K562 (cell line): ENCODE data around the gene USP32. TPM values are rescaled to one million over a fixed set of nuclear protein-coding genes. Genes with fewer than 3 reads are reported as not detected.
"Not testable (repeated sequence)": the region's sequence is repeated elsewhere in the genome, so short reads cannot be mapped to it uniquely, and the experiment has no call there.

Source experiments
- ATAC-seq: fragments of 200-7000 bp; cut with Tn5 transposase; 3 replicates; pipeline ENCODE4 v1.9.1; 2020; ENCODE audit warnings: moderate library complexity
- BruUV-seq: library from RNA; stranded (reverse); fragments of 400-500 nt; replicated peaks from 2 replicates; lab custom pipeline; 2021; lab: Mats Ljungman, UMichigan
- CTCF ChIA-PET: fragments of 300-600 bp; formaldehyde crosslinking; extraction: SDS; loops from one replicate; lab custom pipeline; 2021; ENCODE audit warnings: low intra/inter-chr PET ratio; lab: Yijun Ruan, JAX
- POLR2A ChIA-PET: fragments of 300-600, 350-650 bp; sonication (Branson Sonifier 250); formaldehyde crosslinking; extraction: SDS; loops from one replicate; lab custom pipeline; 2021; ENCODE audit warnings: antibody characterized with exemption, inconsistent platforms; lab: Yijun Ruan, JAX
- DNase-seq, 4 experiments: peaks; one replicate each; pipeline versions ENCODE4 v3.0.0 to v3.0.0-alpha.2; 2011 to 2018; ENCODE audit warnings: low spot score in 3 of 4, mixed read lengths in 3 of 4; ENCODE audit errors: extremely low read depth in 1 of 4
- FAIRE-seq: peaks from 2 replicates; lab custom pipeline; 2011; peaks lifted over from hg19 to GRCh38; lab: Jason Lieb, UNC
- H2AFZ ChIP-seq: 2 replicates; pipeline ENCODE4 v1.6.0; 2011; ENCODE audit warnings: low read depth, low read length, control low read depth, inconsistent platforms
- H3K27ac ChIP-seq: fragments of 200-600 bp; 3 replicates; pipeline ENCODE4 v1.8.0; 2011; ENCODE audit warnings: low read depth, mild to moderate bottlenecking, control low read depth, inconsistent platforms, low read length, moderate library complexity, mixed read lengths; ENCODE audit errors: extremely low read depth
- H3K27me3 ChIP-seq, 2 experiments: fragments of 300-600 bp in 1 of 2; 2 replicates in 1 of 2; 3 replicates in 1 of 2; pipeline versions ENCODE4 v1.6.0 to v1.8.0; 2011; ENCODE audit warnings: inconsistent platforms in 2 of 2, low read length in 2 of 2, mild to moderate bottlenecking in 1 of 2, mixed read lengths in 1 of 2, moderate library complexity in 1 of 2; ENCODE audit not compliant: control insufficient read depth in 2 of 2, insufficient read depth in 2 of 2
- H3K36me3 ChIP-seq: fragments of 300-600 bp; 3 replicates; pipeline ENCODE4 v1.8.0; 2011; ENCODE audit warnings: mild to moderate bottlenecking, low read length, inconsistent platforms; ENCODE audit not compliant: control insufficient read depth, insufficient read depth
- H3K4me1 ChIP-seq, 2 experiments: fragments of 200-600 bp in 1 of 2; replicated peaks in 1 of 2; 2 replicates in 1 of 2; 3 replicates in 1 of 2; pipeline versions ENCODE4 v1.5.1 to v1.8.0; 2011; ENCODE audit warnings: inconsistent platforms in 2 of 2, low read length in 2 of 2, mild to moderate bottlenecking in 1 of 2, mixed read lengths in 1 of 2, moderate library complexity in 1 of 2; ENCODE audit not compliant: control insufficient read depth in 2 of 2, insufficient read depth in 2 of 2
- H3K4me2 ChIP-seq: 2 replicates; pipeline ENCODE4 v1.6.1; 2011; ENCODE audit warnings: low read length, control low read depth, inconsistent platforms, mixed read lengths; ENCODE audit not compliant: insufficient read depth
- H3K4me3 ChIP-seq: fragments of 200-600 bp; sonication (generic), shearing (Covaris generic); 2 replicates; pipeline ENCODE4 v1.5.1; 2016; ENCODE audit warnings: control low read depth, inconsistent platforms
- H3K79me2 ChIP-seq: fragments of 200-600 bp; 3 replicates; pipeline ENCODE4 v1.8.0; 2011; ENCODE audit warnings: low read length, inconsistent platforms; ENCODE audit not compliant: control insufficient read depth, insufficient read depth
- H3K9ac ChIP-seq, 2 experiments: 2 replicates each; pipeline versions ENCODE4 v1.6.0 to v1.6.1; 2011; ENCODE audit warnings: low read depth in 2 of 2, low read length in 2 of 2, control low read depth in 1 of 2, inconsistent platforms in 1 of 2, mild to moderate bottlenecking in 1 of 2, mixed read lengths in 1 of 2; ENCODE audit not compliant: insufficient read depth in 1 of 2
- H3K9me1 ChIP-seq: one replicate; pipeline ENCODE4 v1.6.0; 2011; ENCODE audit warnings: inconsistent platforms, mild to moderate bottlenecking, low read length, moderate library complexity; ENCODE audit not compliant: control insufficient read depth, insufficient read depth
- H3K9me3 ChIP-seq: replicated peaks from 2 replicates; pipeline ENCODE4 v1.5.1; 2011; ENCODE audit warnings: low read depth, low read length, inconsistent platforms; ENCODE audit not compliant: control insufficient read depth, insufficient read depth
- H4K20me1 ChIP-seq: replicated peaks from 2 replicates; pipeline ENCODE4 v1.6.1; 2011; ENCODE audit warnings: low read length, inconsistent platforms, mixed read lengths; ENCODE audit not compliant: control insufficient read depth, insufficient read depth
- WGBS: fragments of 100-300 bp; shearing (Covaris generic); methylation state at CpG from one replicate; pipeline ENCODE4 v1.1.6; 2016; ENCODE audit warnings: low coverage, mixed read lengths; ENCODE audit not compliant: insufficient coverage; ENCODE audit errors: missing lambda C conversion rate; 5-methylcytosine and 5-hydroxymethylcytosine counted together
- in situ Hi-C: fragments of 300-500 bp; cut with MboI; formaldehyde crosslinking; loops from 4 replicates; pipeline ENCODE4 v1.15.0; 2018; ENCODE audit warnings: inconsistent platforms, mixed read lengths
- intact Hi-C: fragments of 100-400 bp; cut with micrococcal nuclease; formaldehyde crosslinking; loops from 2 replicates; pipeline ENCODE4 v1.14.2; 2022
- polyA plus RNA-seq, 8 experiments: library from polyadenylated mRNA; depleted of rRNA in 4 of 8; stranded (reverse) in 5 of 8; unstranded in 3 of 8; fragments of >200 nt; fragmentation: Nextera tagmentation in 2 of 8; fragmentation: Illumina TruSeq in 1 of 8; extraction: Ambion mirVana in 2 of 8; extraction: Trizol in 1 of 8; gene quantifications; 2 replicates each; pipeline versions ENCODE4 v1.2.1 to v1.2.3, GENCODE V29; 2011 to 2014; ENCODE audit warnings: inconsistent platforms in 1 of 8, missing spikeins in 1 of 8
- total RNA-seq, 7 experiments: library from RNA; depleted of rRNA in 6 of 7; stranded (reverse); fragments of >200 nt in 6 of 7; fragmentation: Illumina TruSeq in 2 of 7; extraction: Trizol in 2 of 7; gene quantifications; 2 replicates each; pipeline versions ENCODE4 v1.2.1 to v1.2.3, GENCODE V29; 2011 to 2021; ENCODE audit warnings: low replicate concordance in 1 of 7
- TF ChIP-seq, protein P1 (sequence below), 3 experiments: fragments of 200-800 bp in 1 of 3; fragments of 250-450 bp in 1 of 3; fragments of 450-650 bp in 1 of 3; sonication (Bioruptor Pico) in 1 of 3; sonication (Bioruptor generic) in 1 of 3; formaldehyde crosslinking in 1 of 3; IDR thresholded peaks; 2 replicates each; pipeline versions ENCODE4 v1.6.1 to v1.8.0; 2016 to 2022; ENCODE audit warnings: mild to moderate bottlenecking in 2 of 3, missing genetic modification characterization in 2 of 3, missing compliant biosample characterization in 1 of 3, moderate library complexity in 1 of 3

USP32 gene
- total and polyA plus RNA-seq, 9 of the 15 experiments (the other 6 are each of a cell fraction or from before 2014, with no cell fraction given): 18.0 to 69.3 (median 47.1) TPM

DNA sequence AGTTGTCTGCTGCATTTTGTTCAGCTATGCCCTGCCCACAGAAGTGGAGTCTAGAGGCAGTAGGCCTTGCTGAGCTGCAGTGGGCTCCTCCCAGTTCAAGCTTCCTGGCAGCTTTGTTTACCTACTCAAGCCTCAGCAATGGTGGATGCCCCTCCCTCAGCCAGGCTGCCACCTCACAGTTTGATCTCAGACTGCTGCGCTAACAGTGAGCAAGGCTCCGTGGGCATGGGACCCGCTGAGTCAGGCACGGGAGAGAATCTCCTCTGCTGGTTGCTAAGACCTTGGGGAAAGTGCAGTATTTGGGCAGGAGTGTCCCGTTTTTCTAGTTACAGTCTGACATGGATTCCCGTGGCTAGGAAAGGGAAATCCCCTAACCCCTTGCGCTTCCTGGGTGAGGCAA lies 49.4 kb downstream of the USP32 start:
- H3K9me1 ChIP-seq, FAIRE-seq, H3K4me1 ChIP-seq, H3K27me3 ChIP-seq, H3K4me3 ChIP-seq, H3K4me2 ChIP-seq, H3K9me3 ChIP-seq, H3K9ac ChIP-seq, H2AFZ ChIP-seq, BruUV-seq, CTCF ChIA-PET, DNase-seq, ATAC-seq, intact Hi-C loops, in situ Hi-C loops, H3K27ac ChIP-seq, H4K20me1 ChIP-seq: not testable (repeated sequence)
- POLR2A ChIA-PET: interaction anchor here (1.2 kb wide), 1 partner anchor 9 kb away, joined by 4 read pairs; no protein-coding TSS in a partner anchor
- H3K79me2 ChIP-seq: peaks cover 47% of the 10 kb centered on the region
- peaks cover 43% of the 10 kb centered on the region; the same call in 2 of the 3 replicates for H3K36me3 ChIP-seq
- 94% methylated on average over 7 of the region's 7 CpGs for WGBS
- TF ChIP-seq, protein P1, sequence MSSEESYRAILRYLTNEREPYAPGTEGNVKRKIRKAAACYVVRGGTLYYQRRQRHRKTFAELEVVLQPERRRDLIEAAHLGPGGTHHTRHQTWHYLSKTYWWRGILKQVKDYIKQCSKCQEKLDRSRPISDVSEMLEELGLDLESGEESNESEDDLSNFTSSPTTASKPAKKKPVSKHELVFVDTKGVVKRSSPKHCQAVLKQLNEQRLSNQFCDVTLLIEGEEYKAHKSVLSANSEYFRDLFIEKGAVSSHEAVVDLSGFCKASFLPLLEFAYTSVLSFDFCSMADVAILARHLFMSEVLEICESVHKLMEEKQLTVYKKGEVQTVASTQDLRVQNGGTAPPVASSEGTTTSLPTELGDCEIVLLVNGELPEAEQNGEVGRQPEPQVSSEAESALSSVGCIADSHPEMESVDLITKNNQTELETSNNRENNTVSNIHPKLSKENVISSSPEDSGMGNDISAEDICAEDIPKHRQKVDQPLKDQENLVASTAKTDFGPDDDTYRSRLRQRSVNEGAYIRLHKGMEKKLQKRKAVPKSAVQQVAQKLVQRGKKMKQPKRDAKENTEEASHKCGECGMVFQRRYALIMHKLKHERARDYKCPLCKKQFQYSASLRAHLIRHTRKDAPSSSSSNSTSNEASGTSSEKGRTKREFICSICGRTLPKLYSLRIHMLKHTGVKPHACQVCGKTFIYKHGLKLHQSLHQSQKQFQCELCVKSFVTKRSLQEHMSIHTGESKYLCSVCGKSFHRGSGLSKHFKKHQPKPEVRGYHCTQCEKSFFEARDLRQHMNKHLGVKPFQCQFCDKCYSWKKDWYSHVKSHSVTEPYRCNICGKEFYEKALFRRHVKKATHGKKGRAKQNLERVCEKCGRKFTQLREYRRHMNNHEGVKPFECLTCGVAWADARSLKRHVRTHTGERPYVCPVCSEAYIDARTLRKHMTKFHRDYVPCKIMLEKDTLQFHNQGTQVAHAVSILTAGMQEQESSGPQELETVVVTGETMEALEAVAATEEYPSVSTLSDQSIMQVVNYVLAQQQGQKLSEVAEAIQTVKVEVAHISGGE (CRISPR knock-in tag; IDR thresholded peaks at IDR 0.05): peak in 1 of 3 experiments; percentile 25; a peak in 1 of 6 replicates
